Brain pericyte (primary cell): ENCODE results near the gene GGTA1.
"Not testable (repeated sequence)": the region's sequence is repeated elsewhere in the genome, so short reads cannot be mapped to it uniquely, and the experiment has no call there.

Source experiments
- DNase-seq: peaks from one replicate; pipeline ENCODE4 v3.0.0-alpha.2; 2012; ENCODE audit warnings: low read depth, low spot score

GGTA1 gene

DNA sequence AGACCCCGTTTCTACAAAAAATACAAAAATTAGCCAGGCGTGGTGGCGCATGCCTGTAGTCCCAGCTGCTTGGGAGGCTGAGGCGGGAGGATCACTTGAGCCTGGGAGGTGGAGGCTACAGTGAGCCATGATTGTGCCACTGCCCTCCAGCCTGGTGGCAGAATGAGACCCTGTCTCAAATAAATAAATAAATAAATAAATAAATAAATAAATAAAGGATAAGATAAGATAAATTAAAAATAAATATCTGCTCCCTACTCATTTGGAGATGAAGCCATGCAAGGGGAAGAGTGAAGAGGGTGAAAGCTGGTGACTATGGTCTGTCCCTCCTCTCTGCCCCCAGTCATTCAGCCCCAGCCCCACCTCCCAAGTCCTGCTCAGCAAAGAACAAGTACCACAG, 41.2 kb downstream of the GGTA1 start:
- DNase-seq, result not testable (repeated sequence)

GRCh38 chr9:121455527-121456239, 44.0 kb downstream of the GGTA1 start:
- DNase-seq, result no peak

GRCh38 chr9:121454972-121455371, 44.7 kb downstream of the GGTA1 start:
- no peak for DNase-seq

GRCh38 chr9:121453232-121453892, 46.3 kb downstream of the GGTA1 start:
- no peak for DNase-seq

DNA sequence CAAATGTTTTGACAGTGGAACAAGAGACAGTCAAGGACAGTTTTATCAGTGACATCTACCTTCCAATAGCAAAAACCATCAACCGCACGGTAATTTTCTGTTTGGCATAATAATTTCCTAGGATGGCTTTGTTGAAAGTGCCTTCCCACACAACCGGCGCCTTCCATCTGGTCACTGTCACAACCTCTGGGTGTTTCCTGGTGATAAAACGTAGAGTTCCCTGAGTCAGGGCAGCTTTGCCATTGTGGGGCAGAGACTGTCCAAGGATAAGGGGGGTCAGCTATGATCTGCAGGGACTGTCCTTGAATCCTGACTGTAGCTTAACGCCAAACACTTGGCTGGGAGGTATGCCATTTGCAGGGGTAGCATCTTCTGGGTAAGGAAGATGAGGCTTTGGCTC, 47.6 kb downstream of the GGTA1 start:
- DNase-seq, result no peak

DNA sequence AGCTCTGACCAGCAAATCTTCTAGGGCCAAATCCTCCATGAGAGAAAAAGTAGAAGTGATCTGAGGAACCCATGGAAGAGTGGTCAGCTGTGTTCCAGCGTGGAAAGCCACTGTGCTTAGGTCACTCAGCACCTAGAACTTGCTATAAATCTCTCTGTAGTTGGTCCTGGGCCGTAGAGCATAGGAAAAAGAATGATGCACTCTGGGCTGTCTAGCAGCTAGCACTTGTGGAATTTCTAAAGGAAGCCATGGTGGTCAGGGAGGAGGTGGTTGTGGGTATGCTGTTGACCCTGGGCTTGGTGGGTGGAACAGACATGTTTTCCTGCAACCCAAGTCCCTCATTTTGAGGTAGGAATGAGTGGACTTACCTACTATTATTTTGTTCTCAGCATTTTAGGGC, 48.1 kb downstream of the GGTA1 start:
- DNase-seq, result no peak

DNA sequence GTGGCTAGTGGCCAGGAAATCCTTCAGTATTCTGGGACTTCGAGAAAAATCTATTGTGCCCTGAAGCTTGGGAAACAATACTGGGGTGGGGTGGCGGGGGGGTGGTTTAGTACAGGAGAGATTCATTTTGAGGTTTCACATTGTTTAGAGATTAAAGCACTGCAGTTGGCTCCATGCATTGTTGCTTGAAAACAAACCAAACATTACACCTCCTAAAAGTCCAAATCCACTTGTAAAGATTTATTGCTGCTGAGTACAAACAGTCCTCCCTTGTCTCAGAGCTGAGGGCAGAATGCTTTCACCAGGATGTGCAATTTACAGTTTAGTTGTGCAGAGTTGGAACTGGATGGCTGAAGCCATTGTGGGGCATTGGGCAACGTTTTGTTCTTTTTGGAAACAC, 49.4 kb downstream of the GGTA1 start:
- DNase-seq, result no peak

DNA sequence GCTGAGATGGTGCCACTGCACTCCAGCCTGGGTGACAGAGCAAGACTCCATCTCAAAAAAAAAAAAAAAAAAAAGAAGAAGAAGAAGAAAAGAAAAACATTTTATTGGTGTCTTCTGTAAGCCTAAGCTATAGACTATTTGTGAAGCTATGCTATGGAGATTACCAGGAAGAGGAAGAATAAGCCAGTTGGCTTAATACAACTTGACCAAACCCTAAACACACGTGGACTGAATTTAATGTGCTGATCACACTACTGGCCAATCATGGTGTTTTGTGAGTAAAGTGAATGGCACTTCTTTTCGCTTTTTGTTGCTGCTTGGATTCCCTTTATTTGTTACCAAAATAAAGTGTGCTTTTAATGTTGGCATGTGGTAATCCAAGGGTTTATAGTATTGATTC, 49.9 kb downstream of the GGTA1 start:
- no peak for DNase-seq

GRCh38 chr9:121447321-121447834, 52.3 kb downstream of the GGTA1 start:
- peak; percentile 40 for DNase-seq

- DNase-seq, result no peak
Measured at GRCh38 chr9:121445986-121446385, 53.7 kb downstream of the GGTA1 start.

- no peak for DNase-seq
Measured at GRCh38 chr9:121443981-121444380, 55.7 kb downstream of the GGTA1 start.

DNA sequence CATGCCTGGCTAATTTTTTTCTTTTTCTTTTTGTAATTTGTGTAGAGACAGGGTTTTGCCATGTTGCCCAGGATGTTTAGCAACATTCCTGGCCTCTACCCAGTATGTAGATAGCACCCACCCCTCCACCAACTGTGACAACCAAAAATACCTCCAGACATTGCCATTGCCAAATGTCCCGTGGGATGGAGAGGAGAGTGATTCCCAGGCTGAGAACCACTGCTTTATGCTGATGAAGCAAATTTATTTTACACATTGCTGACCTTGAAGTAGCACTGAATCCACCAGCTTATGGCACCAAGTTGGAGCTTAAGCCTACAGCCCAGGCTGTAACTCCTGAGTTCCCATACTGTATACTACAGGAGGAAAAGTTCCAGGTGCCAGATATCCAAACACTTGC, 58.5 kb downstream of the GGTA1 start:
- DNase-seq, result no peak

DNA sequence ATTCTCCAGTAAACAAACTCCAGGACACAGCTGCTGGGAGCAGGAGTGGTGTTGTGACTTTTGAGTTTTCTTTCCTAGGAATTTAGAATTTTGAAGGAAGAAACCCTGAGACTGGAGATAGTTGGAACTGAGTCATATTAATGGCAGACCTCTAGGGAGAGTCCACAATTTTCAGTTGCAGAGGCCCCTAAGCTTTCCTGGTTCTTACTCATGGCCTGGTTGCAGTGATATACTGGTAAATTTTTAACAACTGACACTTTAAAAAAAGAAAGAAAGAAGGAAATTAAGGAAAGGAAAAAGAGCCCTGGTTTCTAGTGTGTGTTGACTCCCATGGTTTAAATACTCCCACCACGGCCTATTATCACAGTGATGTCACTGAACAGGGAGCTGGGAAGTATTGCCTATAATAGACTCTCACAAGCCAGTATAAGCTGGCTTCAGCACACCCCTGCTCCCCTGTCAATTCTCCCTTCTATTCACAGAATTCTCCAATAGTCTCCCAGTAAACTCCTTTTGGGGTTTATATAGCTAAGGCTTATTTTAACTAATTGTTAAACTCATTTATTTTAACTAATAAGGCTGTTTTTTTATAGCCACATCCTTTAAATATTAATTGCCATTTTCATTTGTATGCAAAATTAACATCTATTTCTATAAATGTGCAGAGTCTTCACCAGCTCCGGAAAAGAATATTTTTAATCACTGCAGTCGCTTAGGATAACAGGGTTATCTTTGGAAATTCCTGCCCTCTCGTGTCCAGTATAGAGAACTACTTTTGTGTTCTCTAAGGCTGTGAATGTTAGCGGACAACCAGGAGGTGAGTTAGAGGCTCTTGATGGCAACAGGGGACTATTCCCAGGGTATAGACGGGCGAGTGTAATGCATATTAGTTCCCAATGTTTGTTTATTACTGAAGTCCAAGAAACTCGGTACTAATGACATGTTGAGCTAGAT, 59.7 kb downstream of the GGTA1 start:
- no peak for DNase-seq

GRCh38 chr9:121439016-121439415, 60.6 kb downstream of the GGTA1 start:
- DNase-seq, result no peak

- no peak for DNase-seq
Measured at GRCh38 chr9:121437891-121438290, 61.8 kb downstream of the GGTA1 start.

- not testable (repeated sequence) for DNase-seq
Measured at GRCh38 chr9:121437046-121437445, 62.6 kb downstream of the GGTA1 start.

DNA sequence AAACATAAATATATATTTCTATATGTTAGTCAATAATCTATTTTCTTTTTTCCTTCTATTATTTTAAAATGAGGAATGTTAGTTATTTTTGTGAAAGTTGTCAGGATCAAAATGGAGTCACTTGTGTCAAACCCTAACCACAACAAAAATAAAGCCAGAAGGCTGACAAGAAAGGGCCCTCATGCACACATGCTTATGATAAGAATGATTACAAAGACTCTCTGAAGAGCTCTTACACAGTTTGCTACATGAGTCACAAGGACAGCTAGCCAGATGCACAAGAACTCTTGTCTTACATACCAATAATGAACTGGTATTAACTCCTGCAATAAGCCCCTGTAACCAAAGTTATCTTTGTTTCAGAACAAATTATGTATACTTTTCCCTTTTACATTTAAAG, 64.7 kb downstream of the GGTA1 start:
- DNase-seq, result no peak

DNA sequence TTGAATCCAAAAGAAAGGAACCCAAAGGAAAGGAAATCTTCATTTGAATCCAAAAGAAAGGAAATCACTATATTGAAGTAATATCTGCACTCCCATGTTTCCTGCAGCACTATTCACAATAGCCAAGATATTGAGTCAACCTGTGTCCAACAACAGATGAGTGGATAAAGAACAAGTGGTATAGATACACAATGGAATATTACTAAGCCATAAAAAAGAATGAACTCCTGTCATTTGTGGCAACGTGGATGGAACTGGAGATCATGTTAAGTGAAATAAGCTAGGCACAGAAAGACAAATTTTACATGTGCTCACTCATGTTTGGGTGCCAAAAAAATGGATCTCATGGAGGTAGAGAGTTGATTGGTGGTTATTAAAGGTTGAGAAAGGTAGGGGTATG, 71.7 kb downstream of the GGTA1 start:
- DNase-seq, result no peak

DNA sequence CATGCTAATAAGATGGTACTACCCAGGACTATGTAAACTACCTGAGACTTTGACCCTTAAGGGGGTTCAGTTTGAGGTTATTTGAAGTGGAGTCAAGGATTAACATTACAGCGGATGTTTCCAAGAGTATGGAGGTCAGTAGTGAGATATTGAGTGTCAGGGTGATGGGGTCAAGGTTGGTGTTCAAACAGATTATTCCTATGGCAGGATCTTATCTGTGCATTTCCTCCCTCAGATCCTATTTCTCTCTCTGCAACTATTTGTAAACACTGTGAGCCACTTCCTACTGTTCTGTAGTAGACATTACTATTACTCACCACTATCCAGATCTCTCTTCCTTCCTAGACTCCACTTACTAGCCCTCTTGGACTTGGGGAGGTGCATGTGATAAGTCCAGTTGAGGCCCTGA, 75.6 kb downstream of the GGTA1 start:
- no peak for DNase-seq

GRCh38 chr9:121411993-121412392, 87.7 kb downstream of the GGTA1 start:
- DNase-seq, result no peak

DNA sequence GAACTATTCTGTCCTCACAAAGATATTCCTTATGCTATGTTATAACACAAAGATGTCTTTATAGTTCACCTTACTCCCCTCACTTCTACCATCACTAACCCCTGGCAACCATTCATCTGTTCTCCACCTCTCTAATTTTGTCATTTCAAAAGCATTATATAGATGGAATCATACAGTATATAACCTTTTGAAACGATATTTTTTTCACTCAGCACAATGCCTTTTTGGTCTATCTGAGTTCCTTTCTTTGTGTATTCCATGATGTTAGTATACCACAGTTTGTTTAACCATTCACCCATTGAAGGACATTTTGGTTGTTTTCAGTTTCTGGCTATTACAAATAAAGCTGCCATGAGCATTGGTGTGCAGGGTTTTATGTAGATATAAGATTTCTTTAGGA, 93.7 kb downstream of the GGTA1 start:
- DNase-seq, result no peak
